Measurements from ENCODE around the gene FOXN3.

FOXN3 gene

DNA sequence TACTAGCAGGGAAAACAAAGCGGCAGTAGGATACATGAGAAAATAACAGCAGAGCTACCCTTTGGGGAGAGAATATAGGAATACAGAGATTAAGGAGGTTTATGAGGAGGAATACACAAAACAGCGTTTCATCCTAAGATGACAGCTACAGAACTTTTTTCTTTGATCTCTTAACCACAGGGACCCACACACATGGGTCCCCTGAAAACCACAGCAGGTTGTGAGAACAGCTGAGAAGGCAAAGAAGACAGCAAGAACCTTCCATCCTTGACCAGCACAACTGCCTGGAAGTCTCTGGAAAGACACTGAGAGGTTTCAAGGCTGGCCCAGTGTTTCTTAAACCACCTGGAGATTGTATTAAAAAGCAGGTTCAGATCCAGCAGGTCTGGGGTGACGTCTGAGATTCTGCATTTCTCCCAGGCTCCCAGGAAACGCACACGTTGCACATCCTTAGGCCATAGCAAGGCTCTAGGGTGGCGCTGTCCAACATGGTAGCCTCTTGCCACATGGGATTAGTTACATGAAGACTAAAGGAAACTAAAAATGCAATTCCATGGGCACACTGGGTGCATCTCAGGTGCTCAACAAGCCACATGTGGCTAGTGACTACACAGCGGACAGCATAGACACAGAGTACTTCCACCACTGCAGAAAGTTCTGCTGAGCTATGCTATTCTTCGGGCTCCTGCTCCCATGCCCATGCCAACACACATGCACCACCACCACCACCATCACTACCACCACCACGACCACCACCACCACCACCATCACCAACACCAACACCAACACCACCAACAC, 92.3 kb downstream of the FOXN3 start:
- H3K23ac ChIP-seq (ENCODE audit: low read length): no peak overlapping the region
- H2BK12ac ChIP-seq (ENCODE audit: low read length): no peak overlapping the region
- H2AFZ ChIP-seq (ENCODE audit: insufficient read depth, low read length, poor library complexity): no peak overlapping the region
- peaks cover 0 to 2% of the 10 kb centered on the region in 2 experiments for H3K4me1 ChIP-seq (ENCODE audit: control insufficient read depth in 1 of 2, insufficient read depth in 2 of 2, low read length in 2 of 2)
- no peak overlapping the region for H3K14ac ChIP-seq (ENCODE audit: low read length)
- DNase-seq: no peak
- no peak overlapping the region for H2BK120ac ChIP-seq (ENCODE audit: insufficient read depth, low read length, poor library complexity)
- no peak overlapping the region for H2BK5ac ChIP-seq (ENCODE audit: low read depth, low read length, poor library complexity)
- no peak overlapping the region for H4K8ac ChIP-seq (ENCODE audit: low read depth, low read length)
- H3K27me3 ChIP-seq (ENCODE audit: insufficient read depth, low read length): no peaks in the 10 kb centered on the region
- no peak overlapping the region for H3K18ac ChIP-seq (ENCODE audit: low read length)
- no peaks in the 10 kb centered on the region for H3K9me3 ChIP-seq (ENCODE audit: insufficient read depth, low read depth, low read length)
- H2AK5ac ChIP-seq (ENCODE audit: low read length): no peak overlapping the region
- H3K4ac ChIP-seq (ENCODE audit: low read depth, low read length): no peak overlapping the region
- H3K36me3 ChIP-seq (ENCODE audit: control insufficient read depth in 1 of 2, insufficient read depth in 2 of 2, low read length in 2 of 2): peaks cover 8 to 9% of the 10 kb centered on the region in 2 experiments
- H4K12ac ChIP-seq (ENCODE audit: low read depth, low read length): no peak overlapping the region
- H4K91ac ChIP-seq (ENCODE audit: low read depth, low read length): no peak overlapping the region
- no peaks in the 10 kb centered on the region for H3K79me1 ChIP-seq (ENCODE audit: low read length)
- WGBS (ENCODE audit: extremely low coverage, insufficient coverage, insufficient read length): no CpG with 5 or more reads among the region's 9 CpGs
- no peak overlapping the region for H3K9ac ChIP-seq (ENCODE audit: low read length)
- no peak overlapping the region for H3K4me2 ChIP-seq (ENCODE audit: low read length)
- H3K79me2 ChIP-seq (ENCODE audit: control insufficient read depth, insufficient read depth, low read length, poor library complexity): no peaks in the 10 kb centered on the region
- no peak overlapping the region for H3K27ac ChIP-seq (ENCODE audit: low read depth, low read length)
- H3K4me3 ChIP-seq (ENCODE audit: low read depth, low read length): no peak overlapping the region

DNA sequence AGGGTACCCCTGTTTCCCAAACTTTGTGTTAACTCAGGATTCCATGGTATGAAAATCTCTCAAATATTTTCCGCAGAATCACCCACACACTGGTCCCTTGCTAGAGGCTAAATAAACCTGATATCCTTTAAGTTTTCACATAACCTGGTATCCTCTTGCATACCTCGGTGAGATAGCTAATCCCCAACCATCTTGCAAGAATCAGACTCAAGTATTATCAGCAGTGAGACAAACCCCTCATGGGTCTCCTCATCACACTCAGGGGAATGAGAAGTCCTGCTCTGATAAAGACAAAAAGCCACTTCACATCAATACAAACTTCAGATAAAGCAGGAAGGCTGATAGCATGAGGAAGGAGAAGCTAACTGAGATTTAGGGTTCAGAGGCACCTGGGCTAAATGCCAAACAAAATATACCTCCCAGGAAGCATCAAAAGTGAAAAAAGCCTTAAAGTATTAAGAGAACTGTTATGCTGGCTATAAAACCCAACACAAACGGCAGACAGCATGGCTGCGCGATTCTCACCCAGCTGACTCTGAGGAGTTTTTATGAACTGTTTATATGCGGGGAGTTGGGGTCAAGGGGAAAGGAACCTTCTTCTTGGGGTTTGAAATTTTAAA, 96.5 kb downstream of the FOXN3 start:
- H4K91ac ChIP-seq (ENCODE audit: low read depth, low read length): no peak overlapping the region
- H3K36me3 ChIP-seq (ENCODE audit: control insufficient read depth in 1 of 2, insufficient read depth in 2 of 2, low read length in 2 of 2): peaks cover 11 to 13% of the 10 kb centered on the region in 2 experiments
- no peak overlapping the region for H2BK12ac ChIP-seq (ENCODE audit: low read length)
- H3K9me3 ChIP-seq (ENCODE audit: insufficient read depth, low read depth, low read length): peaks cover 2% of the 10 kb centered on the region
- H3K79me1 ChIP-seq (ENCODE audit: low read length): no peaks in the 10 kb centered on the region
- H3K4ac ChIP-seq (ENCODE audit: low read depth, low read length): no peak overlapping the region
- H2AFZ ChIP-seq (ENCODE audit: insufficient read depth, low read length, poor library complexity): no peak overlapping the region
- H2BK120ac ChIP-seq (ENCODE audit: insufficient read depth, low read length, poor library complexity): no peak overlapping the region
- H3K23ac ChIP-seq (ENCODE audit: low read length): no peak overlapping the region
- no peak overlapping the region for H4K12ac ChIP-seq (ENCODE audit: low read depth, low read length)
- no peak overlapping the region for H3K14ac ChIP-seq (ENCODE audit: low read length)
- no peak overlapping the region for H2BK5ac ChIP-seq (ENCODE audit: low read depth, low read length, poor library complexity)
- no peak overlapping the region for H2AK5ac ChIP-seq (ENCODE audit: low read length)
- H3K79me2 ChIP-seq (ENCODE audit: control insufficient read depth, insufficient read depth, low read length, poor library complexity): no peaks in the 10 kb centered on the region
- no peak overlapping the region for H3K4me3 ChIP-seq (ENCODE audit: low read depth, low read length)
- no peak for DNase-seq
- H3K27ac ChIP-seq (ENCODE audit: low read depth, low read length): no peak overlapping the region
- H3K4me1 ChIP-seq (ENCODE audit: control insufficient read depth in 1 of 2, insufficient read depth in 2 of 2, low read length in 2 of 2): peaks cover 5 to 9% of the 10 kb centered on the region in 2 experiments
- H3K4me2 ChIP-seq (ENCODE audit: low read length): no peak overlapping the region
- H3K9ac ChIP-seq (ENCODE audit: low read length): no peak overlapping the region
- no peaks in the 10 kb centered on the region for H3K27me3 ChIP-seq (ENCODE audit: insufficient read depth, low read length)
- WGBS (ENCODE audit: extremely low coverage, insufficient coverage, insufficient read length): no CpG with 5 or more reads among the region's 6 CpGs
- H3K18ac ChIP-seq (ENCODE audit: low read length): no peak overlapping the region
- no peak overlapping the region for H4K8ac ChIP-seq (ENCODE audit: low read depth, low read length)

DNA sequence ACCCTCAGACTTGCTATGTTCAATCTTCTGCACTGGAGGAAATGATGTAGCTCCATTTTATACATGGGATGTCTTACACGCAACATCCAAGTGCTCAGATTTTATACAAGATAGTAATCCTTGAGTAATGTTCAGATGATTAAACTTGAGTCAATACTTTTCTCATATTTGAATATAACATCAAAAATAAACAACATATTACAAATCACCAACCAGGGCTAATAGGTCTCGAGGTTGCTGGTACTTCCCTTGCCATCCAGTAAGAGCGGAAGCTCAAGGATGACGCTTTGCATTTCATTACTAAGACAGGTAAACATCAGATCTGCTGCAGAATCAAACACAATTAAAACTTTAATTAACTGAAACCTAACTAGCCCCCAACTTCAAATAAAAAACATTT, 97.3 kb downstream of the FOXN3 start:
- Histone ChIP-seq H2AK5ac (ENCODE audit: low read length) (no peak overlapping the region), H2BK12ac (ENCODE audit: low read length) (no peak overlapping the region), H3K4me1 (ENCODE audit: control insufficient read depth in 1 of 2, insufficient read depth in 2 of 2, low read length in 2 of 2) (peaks cover 5 to 9% of the 10 kb centered on the region in 2 experiments), H2BK5ac (ENCODE audit: low read depth, low read length, poor library complexity) (no peak overlapping the region), H3K4me3 (ENCODE audit: low read depth, low read length) (no peak overlapping the region), H4K8ac (ENCODE audit: low read depth, low read length) (no peak overlapping the region), H3K14ac (ENCODE audit: low read length) (no peak overlapping the region), H3K4ac (ENCODE audit: low read depth, low read length) (no peak overlapping the region), H3K18ac (ENCODE audit: low read length) (no peak overlapping the region), H3K4me2 (ENCODE audit: low read length) (no peak overlapping the region), H2AFZ (ENCODE audit: insufficient read depth, low read length, poor library complexity) (no peak overlapping the region), H3K79me1 (ENCODE audit: low read length) (no peaks in the 10 kb centered on the region), H3K27ac (ENCODE audit: low read depth, low read length) (no peak overlapping the region), H3K36me3 (ENCODE audit: control insufficient read depth in 1 of 2, insufficient read depth in 2 of 2, low read length in 2 of 2) (peaks cover 9 to 12% of the 10 kb centered on the region in 2 experiments), H3K9me3 (ENCODE audit: insufficient read depth, low read depth, low read length) (peaks cover 2% of the 10 kb centered on the region), H3K27me3 (ENCODE audit: insufficient read depth, low read length) (no peaks in the 10 kb centered on the region), H3K23ac (ENCODE audit: low read length) (no peak overlapping the region), H2BK120ac (ENCODE audit: insufficient read depth, low read length, poor library complexity) (no peak overlapping the region), H3K9ac (ENCODE audit: low read length) (no peak overlapping the region), H4K91ac (ENCODE audit: low read depth, low read length) (no peak overlapping the region), H3K79me2 (ENCODE audit: control insufficient read depth, insufficient read depth, low read length, poor library complexity) (no peaks in the 10 kb centered on the region), H4K12ac (ENCODE audit: low read depth, low read length) (no peak overlapping the region)
- no peak for DNase-seq
- no CpG with 5 or more reads among the region's 4 CpGs for WGBS (ENCODE audit: extremely low coverage, insufficient coverage, insufficient read length)

DNA sequence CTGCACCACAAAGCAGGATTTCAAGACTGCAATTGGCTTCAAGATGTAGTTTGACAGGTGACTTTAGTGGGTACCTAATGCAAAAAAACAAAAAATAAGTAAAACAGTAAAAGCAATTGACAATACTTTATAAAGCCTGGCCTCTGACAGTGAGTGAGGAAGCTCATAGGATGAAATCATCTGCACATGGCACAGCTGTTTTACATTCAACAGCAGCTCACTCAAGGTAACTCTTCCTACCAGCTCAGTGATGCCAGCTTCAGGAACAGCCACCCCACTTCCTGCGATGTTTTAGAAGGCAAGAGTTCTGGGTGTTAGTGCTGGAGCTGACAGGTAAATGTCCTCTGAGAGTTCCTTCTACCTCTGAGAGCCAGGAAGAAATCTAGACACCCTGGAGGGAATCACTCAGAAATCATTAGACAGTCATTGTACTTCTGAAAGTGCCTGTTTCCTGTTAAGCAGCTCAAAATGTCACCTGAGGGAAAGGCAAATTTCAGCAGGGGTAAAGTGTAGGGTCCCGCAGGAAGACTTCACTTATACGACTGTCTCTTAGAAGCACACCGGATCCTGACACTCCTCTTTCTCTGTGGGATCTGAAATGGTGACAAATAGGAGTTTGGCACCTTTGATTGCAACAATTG, 99.9 kb downstream of the FOXN3 start:
- Histone ChIP-seq H3K36me3 (ENCODE audit: control insufficient read depth in 1 of 2, insufficient read depth in 2 of 2, low read length in 2 of 2) (peaks cover 5 to 9% of the 10 kb centered on the region in 2 experiments), H4K8ac (ENCODE audit: low read depth, low read length) (no peak overlapping the region), H3K18ac (ENCODE audit: low read length) (no peak overlapping the region), H3K4me1 (ENCODE audit: control insufficient read depth in 1 of 2, insufficient read depth in 2 of 2, low read length in 2 of 2) (peaks cover 5 to 11% of the 10 kb centered on the region in 2 experiments), H3K79me1 (ENCODE audit: low read length) (no peaks in the 10 kb centered on the region), H3K23ac (ENCODE audit: low read length) (no peak overlapping the region), H3K9me3 (ENCODE audit: insufficient read depth, low read depth, low read length) (peaks cover 2% of the 10 kb centered on the region), H3K27ac (ENCODE audit: low read depth, low read length) (no peak overlapping the region), H3K27me3 (ENCODE audit: insufficient read depth, low read length) (no peaks in the 10 kb centered on the region), H2BK5ac (ENCODE audit: low read depth, low read length, poor library complexity) (no peak overlapping the region), H3K4me3 (ENCODE audit: low read depth, low read length) (no peak overlapping the region), H2BK120ac (ENCODE audit: insufficient read depth, low read length, poor library complexity) (no peak overlapping the region), H3K14ac (ENCODE audit: low read length) (no peak overlapping the region), H3K4ac (ENCODE audit: low read depth, low read length) (no peak overlapping the region), H3K9ac (ENCODE audit: low read length) (no peak overlapping the region), H3K4me2 (ENCODE audit: low read length) (no peak overlapping the region), H2BK12ac (ENCODE audit: low read length) (no peak overlapping the region), H2AFZ (ENCODE audit: insufficient read depth, low read length, poor library complexity) (no peak overlapping the region), H2AK5ac (ENCODE audit: low read length) (no peak overlapping the region), H4K12ac (ENCODE audit: low read depth, low read length) (no peak overlapping the region), H3K79me2 (ENCODE audit: control insufficient read depth, insufficient read depth, low read length, poor library complexity) (no peaks in the 10 kb centered on the region), H4K91ac (ENCODE audit: low read depth, low read length) (no peak overlapping the region)
- no CpG with 5 or more reads among the region's 4 CpGs for WGBS (ENCODE audit: extremely low coverage, insufficient coverage, insufficient read length)
- DNase-seq: no peak
